ENCODE measurements around the gene IFI35. TPM values are rescaled to one million over a fixed set of nuclear protein-coding genes. Genes with fewer than 3 reads are reported as not detected.
A peak's percentile ranks its signal among the peaks of the same experiment; 100 is the strongest.

The IFI35 gene
- total RNA-seq, 4 donors from 2014 or later: 60.1 to 85.8 (median 73.4) TPM

DNA sequence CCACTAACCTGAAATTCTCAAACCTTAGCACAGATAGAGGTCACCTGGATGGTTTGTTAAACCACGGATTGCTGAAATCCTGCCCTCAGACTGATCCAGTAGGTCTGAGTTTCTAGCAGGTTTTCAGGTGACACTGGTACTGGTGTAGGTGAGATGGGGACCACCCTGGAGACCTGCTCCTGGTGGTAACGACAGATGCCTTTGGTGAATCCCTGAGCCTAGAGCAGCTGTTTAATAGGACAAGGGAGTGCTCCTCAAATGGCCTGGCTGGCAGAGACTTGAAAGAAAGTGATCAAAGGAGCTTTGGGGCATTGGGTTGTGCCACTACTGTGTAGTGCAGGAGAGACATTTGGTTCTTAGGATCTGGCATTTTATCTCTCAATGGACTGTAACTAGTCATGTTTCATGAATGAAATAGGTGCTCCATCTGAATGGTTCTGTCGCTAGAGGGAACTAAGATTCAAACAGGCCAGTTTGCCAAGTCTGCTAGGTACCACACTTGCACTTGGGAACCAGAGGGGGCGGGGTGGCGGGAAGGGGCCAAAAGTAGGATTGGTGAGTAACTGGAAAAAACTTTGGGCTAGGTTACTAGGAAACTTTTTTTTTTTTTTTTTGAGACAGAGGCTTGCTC lies 2.9 kb upstream of the IFI35 start:
- Histone ChIP-seq H3K4me3 (no peak overlapping the region), H3K4me1 (peaks cover 0 to 26% (median 4%) of the 10 kb centered on the region in 4 donors), H3K36me3 (peaks cover 0 to 42% (median 0%) of the 10 kb centered on the region in 3 donors), H3K9me3 (no peaks in the 10 kb centered on the region), H3K27me3 (no peaks in the 10 kb centered on the region), H3K27ac (no peak overlapping the region)
- TF ChIP-seq POLR2A (IDR thresholded peaks at IDR 0.05): no peak
- TF ChIP-seq, protein P1, sequence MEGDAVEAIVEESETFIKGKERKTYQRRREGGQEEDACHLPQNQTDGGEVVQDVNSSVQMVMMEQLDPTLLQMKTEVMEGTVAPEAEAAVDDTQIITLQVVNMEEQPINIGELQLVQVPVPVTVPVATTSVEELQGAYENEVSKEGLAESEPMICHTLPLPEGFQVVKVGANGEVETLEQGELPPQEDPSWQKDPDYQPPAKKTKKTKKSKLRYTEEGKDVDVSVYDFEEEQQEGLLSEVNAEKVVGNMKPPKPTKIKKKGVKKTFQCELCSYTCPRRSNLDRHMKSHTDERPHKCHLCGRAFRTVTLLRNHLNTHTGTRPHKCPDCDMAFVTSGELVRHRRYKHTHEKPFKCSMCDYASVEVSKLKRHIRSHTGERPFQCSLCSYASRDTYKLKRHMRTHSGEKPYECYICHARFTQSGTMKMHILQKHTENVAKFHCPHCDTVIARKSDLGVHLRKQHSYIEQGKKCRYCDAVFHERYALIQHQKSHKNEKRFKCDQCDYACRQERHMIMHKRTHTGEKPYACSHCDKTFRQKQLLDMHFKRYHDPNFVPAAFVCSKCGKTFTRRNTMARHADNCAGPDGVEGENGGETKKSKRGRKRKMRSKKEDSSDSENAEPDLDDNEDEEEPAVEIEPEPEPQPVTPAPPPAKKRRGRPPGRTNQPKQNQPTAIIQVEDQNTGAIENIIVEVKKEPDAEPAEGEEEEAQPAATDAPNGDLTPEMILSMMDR (IDR thresholded peaks at IDR 0.05): no peak
- no peak for DNase-seq

DNA sequence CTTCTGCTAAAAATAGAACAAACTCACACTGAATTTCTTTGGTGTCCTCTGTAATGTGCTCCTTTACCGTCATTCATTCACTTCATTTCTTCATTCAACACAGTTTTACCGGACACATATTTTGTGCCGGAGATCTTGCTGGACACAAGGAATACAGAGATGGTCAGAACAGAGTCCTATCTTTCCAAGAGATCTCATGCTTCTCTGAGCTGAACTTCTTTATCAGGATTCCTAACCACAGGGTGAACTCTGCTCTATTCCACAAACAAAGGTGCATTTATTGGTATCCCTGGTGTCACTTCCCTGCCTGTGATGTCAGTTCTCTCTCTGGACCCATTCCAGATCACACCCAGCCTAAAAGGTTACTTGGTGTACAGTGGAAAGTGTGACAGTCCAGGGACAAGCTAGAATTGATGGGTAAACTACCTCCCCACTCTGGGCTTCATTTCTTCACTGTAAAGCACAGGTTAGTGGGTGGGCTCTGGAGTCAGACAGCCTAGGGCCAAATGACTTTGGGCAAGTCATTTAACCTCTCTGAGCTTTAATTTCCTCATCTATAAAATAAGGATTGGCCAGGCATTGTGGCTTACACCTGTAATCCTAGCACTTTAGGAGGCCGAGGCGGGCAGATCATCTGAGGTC lies 4.2 kb downstream of the IFI35 start:
- Histone ChIP-seq H3K4me3 (no peak overlapping the region), H3K27ac (peak overlapping the region in 3 of 4 donors; percentile 33 to 84 (median 70))
- peak in 1 of 3 donors; percentile 82 for DNase-seq

DNA sequence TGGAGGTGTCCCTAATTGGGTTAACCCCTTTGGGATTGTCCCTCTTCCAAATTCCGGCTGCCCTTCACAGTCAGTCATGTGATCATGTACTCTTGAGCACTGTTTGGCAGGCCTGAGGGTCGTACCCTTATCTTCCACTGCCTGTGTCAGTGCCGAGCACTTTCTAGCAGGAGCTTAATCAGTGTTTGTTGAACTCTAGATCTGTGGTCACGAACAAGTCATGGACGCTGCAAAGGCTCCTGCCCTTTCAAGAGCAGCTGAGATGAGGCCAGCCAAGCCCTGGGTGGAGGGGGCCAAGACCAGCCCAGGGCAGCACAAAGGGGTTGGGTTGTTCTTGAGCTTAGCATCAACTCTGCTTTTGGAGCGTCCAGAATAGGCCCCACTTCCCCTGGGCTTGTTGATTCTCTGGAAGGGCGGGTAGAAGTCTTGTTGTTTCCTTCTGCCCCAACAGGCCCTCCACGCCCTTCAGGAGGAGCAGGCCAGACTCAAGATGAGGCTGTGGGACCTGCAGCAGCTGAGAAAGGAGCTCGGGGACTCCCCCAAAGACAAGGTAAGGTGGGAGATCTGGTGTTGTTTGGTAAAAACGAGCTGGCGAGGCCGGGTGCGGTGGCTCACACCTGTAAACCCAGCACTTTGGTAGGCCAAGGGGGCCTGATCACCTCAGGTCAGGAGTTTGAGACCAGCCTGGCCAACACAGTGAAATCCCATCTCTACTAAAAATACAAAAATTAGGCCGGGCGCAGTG lies 5.3 kb downstream of the IFI35 start:
- DNase-seq: no peak
- TF ChIP-seq, protein P1 (IDR thresholded peaks at IDR 0.05): no peak
- TF ChIP-seq POLR2A (IDR thresholded peaks at IDR 0.05): no peak
- Histone ChIP-seq H3K27me3 (no peaks in the 10 kb centered on the region), H3K27ac (peak overlapping the region in 3 of 4 donors; percentile 30 to 70 (median 33)), H3K9me3 (no peaks in the 10 kb centered on the region), H3K36me3 (peaks cover 0 to 35% (median 0%) of the 10 kb centered on the region in 3 donors), H3K4me1 (peaks cover 0 to 61% (median 4%) of the 10 kb centered on the region in 4 donors), H3K4me3 (no peak overlapping the region)

More for the DNA sequence above, 4.2 kb downstream of the IFI35 start:
- TF ChIP-seq, protein P1 (IDR thresholded peaks at IDR 0.05): no peak
- peak in 1 of 2 donors; percentile 73 for TF ChIP-seq POLR2A (IDR thresholded peaks at IDR 0.05)
- Histone ChIP-seq H3K36me3 (peaks cover 0 to 25% (median 0%) of the 10 kb centered on the region in 3 donors), H3K4me1 (peaks cover 0 to 56% (median 4%) of the 10 kb centered on the region in 4 donors), H3K9me3 (no peaks in the 10 kb centered on the region), H3K27me3 (no peaks in the 10 kb centered on the region)

DNA sequence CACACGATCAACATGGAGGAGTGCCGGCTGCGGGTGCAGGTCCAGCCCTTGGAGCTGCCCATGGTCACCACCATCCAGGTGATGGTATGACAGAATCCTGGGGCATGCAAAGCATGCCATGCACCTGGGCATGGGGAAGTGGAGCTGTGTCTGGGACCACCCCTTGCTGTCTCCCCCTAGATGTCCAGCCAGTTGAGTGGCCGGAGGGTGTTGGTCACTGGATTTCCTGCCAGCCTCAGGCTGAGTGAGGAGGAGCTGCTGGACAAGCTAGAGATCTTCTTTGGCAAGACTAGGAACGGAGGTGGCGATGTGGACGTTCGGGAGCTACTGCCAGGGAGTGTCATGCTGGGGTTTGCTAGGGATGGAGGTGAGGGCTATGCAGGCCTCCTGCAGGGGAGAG lies 6.7 kb downstream of the IFI35 start:
- Histone ChIP-seq H3K9me3 (no peaks in the 10 kb centered on the region), H3K27me3 (no peaks in the 10 kb centered on the region), H3K4me1 (peaks cover 0 to 55% (median 0%) of the 10 kb centered on the region in 4 donors), H3K36me3 (peaks cover 0 to 43% (median 0%) of the 10 kb centered on the region in 3 donors), H3K4me3 (no peak overlapping the region), H3K27ac (no peak overlapping the region)
- TF ChIP-seq, protein P1 (IDR thresholded peaks at IDR 0.05): no peak
- TF ChIP-seq POLR2A (IDR thresholded peaks at IDR 0.05): no peak
- no peak for DNase-seq

DNA sequence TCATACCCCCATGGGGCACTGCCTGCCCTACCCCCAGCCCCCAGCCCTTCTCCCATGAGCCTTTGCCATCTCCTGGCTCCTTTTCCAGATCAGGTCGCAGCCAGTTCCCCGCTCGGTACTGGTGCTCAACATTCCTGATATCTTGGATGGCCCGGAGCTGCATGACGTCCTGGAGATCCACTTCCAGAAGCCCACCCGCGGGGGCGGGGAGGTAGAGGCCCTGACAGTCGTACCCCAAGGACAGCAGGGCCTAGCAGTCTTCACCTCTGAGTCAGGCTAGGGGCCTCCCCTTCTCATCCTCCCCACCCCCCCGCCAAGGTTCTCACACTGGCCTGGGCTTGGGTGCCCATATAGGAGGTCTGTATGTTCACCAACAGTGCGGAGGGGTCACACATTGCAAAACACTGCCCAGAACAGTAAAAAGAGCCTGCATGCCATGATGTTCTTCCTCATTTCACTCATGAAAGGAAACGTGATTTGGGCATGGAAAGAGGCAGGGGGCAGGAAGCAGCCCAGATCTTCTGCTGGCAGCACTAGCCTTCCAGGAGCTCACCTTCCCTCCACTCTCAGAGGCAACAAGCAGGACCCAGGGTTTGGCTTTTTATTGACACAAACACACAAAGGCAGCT lies 7.5 kb downstream of the IFI35 start:
- no peak overlapping the region for H3K4me3 ChIP-seq
- DNase-seq: no peak
- H3K27me3 ChIP-seq: no peaks in the 10 kb centered on the region
- no peak for TF ChIP-seq POLR2A (IDR thresholded peaks at IDR 0.05)
- TF ChIP-seq, protein P1 (IDR thresholded peaks at IDR 0.05): no peak
- no peaks in the 10 kb centered on the region for H3K9me3 ChIP-seq
- H3K4me1 ChIP-seq: peaks cover 0 to 55% (median 0%) of the 10 kb centered on the region in 4 donors
- H3K27ac ChIP-seq: peak overlapping the region in 1 of 4 donors; percentile 44
- peaks cover 0 to 46% (median 0%) of the 10 kb centered on the region in 3 donors for H3K36me3 ChIP-seq
